ENCODE measurements around the gene ZMYND8.

ZMYND8 gene

GRCh38 chr20:47335251-47336128 lies 21.0 kb downstream of the ZMYND8 start:
- Histone ChIP-seq H3K4me1 (ENCODE audit: control insufficient read depth in 1 of 2, insufficient read depth in 2 of 2, low read length in 2 of 2) (peaks cover 3 to 12% of the 10 kb centered on the region in 2 donors), H3K27me3 (ENCODE audit: low read depth, low read length) (no peaks in the 10 kb centered on the region), H3K27ac (ENCODE audit: low read length) (peak overlapping the region; percentile 94), H3K4me3 (ENCODE audit: low read depth in 1 of 2, low read length in 2 of 2) (peak overlapping the region; percentile 24 to 36), H3K36me3 (ENCODE audit: control insufficient read depth in 1 of 2, insufficient read depth in 2 of 2, low read length in 2 of 2) (peaks cover 0 to 5% of the 10 kb centered on the region in 2 donors), H3K9me3 (ENCODE audit: control insufficient read depth in 1 of 2, low read length in 2 of 2) (no peaks in the 10 kb centered on the region)

- H3K27ac ChIP-seq (ENCODE audit: low read length), result peak overlapping the region; percentile 78
- no peaks in the 10 kb centered on the region for H3K27me3 ChIP-seq (ENCODE audit: low read depth, low read length)
- no peaks in the 10 kb centered on the region for H3K9me3 ChIP-seq (ENCODE audit: control insufficient read depth in 1 of 2, low read length in 2 of 2)
- peak overlapping the region in 1 of 2 donors; percentile 31 for H3K4me3 ChIP-seq (ENCODE audit: low read depth in 1 of 2, low read length in 2 of 2)
- peaks cover 0 to 5% of the 10 kb centered on the region in 2 donors for H3K36me3 ChIP-seq (ENCODE audit: control insufficient read depth in 1 of 2, insufficient read depth in 2 of 2, low read length in 2 of 2)
- H3K4me1 ChIP-seq (ENCODE audit: control insufficient read depth in 1 of 2, insufficient read depth in 2 of 2, low read length in 2 of 2), result peaks cover 12% of the 10 kb centered on the region in 2 donors
Observed at GRCh38 chr20:47334022-47334551, 22.4 kb downstream of the ZMYND8 start.

GRCh38 chr20:47332381-47333206 lies 23.9 kb downstream of the ZMYND8 start:
- Histone ChIP-seq H3K9me3 (ENCODE audit: control insufficient read depth in 1 of 2, low read length in 2 of 2) (no peaks in the 10 kb centered on the region), H3K36me3 (ENCODE audit: control insufficient read depth in 1 of 2, insufficient read depth in 2 of 2, low read length in 2 of 2) (no peaks in the 10 kb centered on the region), H3K4me1 (ENCODE audit: control insufficient read depth in 1 of 2, insufficient read depth in 2 of 2, low read length in 2 of 2) (peaks cover 12 to 16% of the 10 kb centered on the region in 2 donors), H3K27ac (ENCODE audit: low read length) (peak overlapping the region; percentile 35), H3K27me3 (ENCODE audit: low read depth, low read length) (no peaks in the 10 kb centered on the region), H3K4me3 (ENCODE audit: low read depth in 1 of 2, low read length in 2 of 2) (no peak overlapping the region)

- no peaks in the 10 kb centered on the region for H3K9me3 ChIP-seq (ENCODE audit: control insufficient read depth in 1 of 2, low read length in 2 of 2)
- peaks cover 9 to 16% of the 10 kb centered on the region in 2 donors for H3K4me1 ChIP-seq (ENCODE audit: control insufficient read depth in 1 of 2, insufficient read depth in 2 of 2, low read length in 2 of 2)
- H3K36me3 ChIP-seq (ENCODE audit: control insufficient read depth in 1 of 2, insufficient read depth in 2 of 2, low read length in 2 of 2), result no peaks in the 10 kb centered on the region
- no peak overlapping the region for H3K4me3 ChIP-seq (ENCODE audit: low read depth in 1 of 2, low read length in 2 of 2)
- peak overlapping the region; percentile 52 for H3K27ac ChIP-seq (ENCODE audit: low read length)
- H3K27me3 ChIP-seq (ENCODE audit: low read depth, low read length), result no peaks in the 10 kb centered on the region
Observed at GRCh38 chr20:47330933-47331708, 25.4 kb downstream of the ZMYND8 start.

GRCh38 chr20:47330071-47330470 lies 26.4 kb downstream of the ZMYND8 start:
- H3K4me3 ChIP-seq (ENCODE audit: low read depth in 1 of 2, low read length in 2 of 2), result no peak overlapping the region
- peak overlapping the region; percentile 61 for H3K27ac ChIP-seq (ENCODE audit: low read length)
- H3K36me3 ChIP-seq (ENCODE audit: control insufficient read depth in 1 of 2, insufficient read depth in 2 of 2, low read length in 2 of 2), result no peaks in the 10 kb centered on the region
- H3K4me1 ChIP-seq (ENCODE audit: control insufficient read depth in 1 of 2, insufficient read depth in 2 of 2, low read length in 2 of 2), result peaks cover 3 to 14% of the 10 kb centered on the region in 2 donors
- H3K27me3 ChIP-seq (ENCODE audit: low read depth, low read length), result no peaks in the 10 kb centered on the region
- no peaks in the 10 kb centered on the region for H3K9me3 ChIP-seq (ENCODE audit: control insufficient read depth in 1 of 2, low read length in 2 of 2)

- Histone ChIP-seq H3K4me3 (ENCODE audit: low read depth in 1 of 2, low read length in 2 of 2) (no peak overlapping the region), H3K27me3 (ENCODE audit: low read depth, low read length) (no peaks in the 10 kb centered on the region), H3K9me3 (ENCODE audit: control insufficient read depth in 1 of 2, low read length in 2 of 2) (no peaks in the 10 kb centered on the region), H3K27ac (ENCODE audit: low read length) (peak overlapping the region; percentile 61), H3K36me3 (ENCODE audit: control insufficient read depth in 1 of 2, insufficient read depth in 2 of 2, low read length in 2 of 2) (no peaks in the 10 kb centered on the region), H3K4me1 (ENCODE audit: control insufficient read depth in 1 of 2, insufficient read depth in 2 of 2, low read length in 2 of 2) (peaks cover 3 to 13% of the 10 kb centered on the region in 2 donors)
Observed at GRCh38 chr20:47328129-47328528, 28.4 kb downstream of the ZMYND8 start.

- no peaks in the 10 kb centered on the region for H3K36me3 ChIP-seq (ENCODE audit: control insufficient read depth in 1 of 2, insufficient read depth in 2 of 2, low read length in 2 of 2)
- H3K4me3 ChIP-seq (ENCODE audit: low read depth in 1 of 2, low read length in 2 of 2), result no peak overlapping the region
- H3K9me3 ChIP-seq (ENCODE audit: control insufficient read depth in 1 of 2, low read length in 2 of 2), result no peaks in the 10 kb centered on the region
- peak overlapping the region; percentile 61 for H3K27ac ChIP-seq (ENCODE audit: low read length)
- no peaks in the 10 kb centered on the region for H3K27me3 ChIP-seq (ENCODE audit: low read depth, low read length)
- peaks cover 3 to 13% of the 10 kb centered on the region in 2 donors for H3K4me1 ChIP-seq (ENCODE audit: control insufficient read depth in 1 of 2, insufficient read depth in 2 of 2, low read length in 2 of 2)
Observed at GRCh38 chr20:47327711-47328110, 28.8 kb downstream of the ZMYND8 start.

GRCh38 chr20:47326658-47327268 lies 29.7 kb downstream of the ZMYND8 start:
- peak overlapping the region; percentile 70 for H3K27ac ChIP-seq (ENCODE audit: low read length)
- H3K36me3 ChIP-seq (ENCODE audit: control insufficient read depth in 1 of 2, insufficient read depth in 2 of 2, low read length in 2 of 2), result no peaks in the 10 kb centered on the region
- peaks cover 3 to 13% of the 10 kb centered on the region in 2 donors for H3K4me1 ChIP-seq (ENCODE audit: control insufficient read depth in 1 of 2, insufficient read depth in 2 of 2, low read length in 2 of 2)
- no peaks in the 10 kb centered on the region for H3K9me3 ChIP-seq (ENCODE audit: control insufficient read depth in 1 of 2, low read length in 2 of 2)
- no peak overlapping the region for H3K4me3 ChIP-seq (ENCODE audit: low read depth in 1 of 2, low read length in 2 of 2)
- H3K27me3 ChIP-seq (ENCODE audit: low read depth, low read length), result no peaks in the 10 kb centered on the region

- peaks cover 9 to 23% of the 10 kb centered on the region in 2 donors for H3K4me1 ChIP-seq (ENCODE audit: control insufficient read depth in 1 of 2, insufficient read depth in 2 of 2, low read length in 2 of 2)
- no peaks in the 10 kb centered on the region for H3K36me3 ChIP-seq (ENCODE audit: control insufficient read depth in 1 of 2, insufficient read depth in 2 of 2, low read length in 2 of 2)
- no peak overlapping the region for H3K27ac ChIP-seq (ENCODE audit: low read length)
- no peaks in the 10 kb centered on the region for H3K27me3 ChIP-seq (ENCODE audit: low read depth, low read length)
- H3K4me3 ChIP-seq (ENCODE audit: low read depth in 1 of 2, low read length in 2 of 2), result no peak overlapping the region
- H3K9me3 ChIP-seq (ENCODE audit: control insufficient read depth in 1 of 2, low read length in 2 of 2), result no peaks in the 10 kb centered on the region
Observed at GRCh38 chr20:47325242-47325641, 31.3 kb downstream of the ZMYND8 start.

- H3K9me3 ChIP-seq (ENCODE audit: control insufficient read depth in 1 of 2, low read length in 2 of 2), result no peaks in the 10 kb centered on the region
- H3K27ac ChIP-seq (ENCODE audit: low read length), result peak overlapping the region; percentile 100
- no peaks in the 10 kb centered on the region for H3K27me3 ChIP-seq (ENCODE audit: low read depth, low read length)
- peaks cover 0 to 16% of the 10 kb centered on the region in 2 donors for H3K36me3 ChIP-seq (ENCODE audit: control insufficient read depth in 1 of 2, insufficient read depth in 2 of 2, low read length in 2 of 2)
- no peak overlapping the region for H3K4me3 ChIP-seq (ENCODE audit: low read depth in 1 of 2, low read length in 2 of 2)
- H3K4me1 ChIP-seq (ENCODE audit: control insufficient read depth in 1 of 2, insufficient read depth in 2 of 2, low read length in 2 of 2), result peaks cover 17 to 44% of the 10 kb centered on the region in 2 donors
Observed at GRCh38 chr20:47320990-47321805, 35.3 kb downstream of the ZMYND8 start.

Data from muscle layer of duodenum (tissue), 2 donors.